Mucosa of stomach (tissue), 1 donor: ENCODE results near the gene MCOLN3.
A peak's percentile ranks its signal among the peaks of the same experiment; 100 is the strongest.
"Not testable (repeated sequence)": the region's sequence is repeated elsewhere in the genome, so short reads cannot be mapped to it uniquely, and the experiment has no call there.

Experiments used
- H3K27me3 ChIP-seq: one replicate; pipeline ENCODE4 v1.7.0; 2013; ENCODE audit warnings: mild to moderate bottlenecking, low read length; ENCODE audit not compliant: control insufficient read depth, insufficient read depth
- H3K36me3 ChIP-seq: one replicate; pipeline ENCODE4 v1.7.0; 2013; ENCODE audit warnings: low read length; ENCODE audit not compliant: control insufficient read depth, insufficient read depth
- H3K4me1 ChIP-seq: one replicate; pipeline ENCODE4 v1.7.0; 2013; ENCODE audit warnings: mild to moderate bottlenecking, low read length; ENCODE audit not compliant: control insufficient read depth, insufficient read depth
- H3K4me3 ChIP-seq: one replicate; pipeline ENCODE4 v1.7.0; 2013; ENCODE audit warnings: low read length
- H3K9ac ChIP-seq: one replicate; pipeline ENCODE4 v1.7.0; 2013; ENCODE audit warnings: mild to moderate bottlenecking, low read length, moderate library complexity
- H3K9me3 ChIP-seq: one replicate; pipeline ENCODE4 v1.7.0; 2013; ENCODE audit warnings: mild to moderate bottlenecking, low read length, moderate library complexity; ENCODE audit not compliant: control insufficient read depth
- donor health status: Pancreatic carcinoma.

The MCOLN3 gene

GRCh38 chr1:84998642-84999280, 49.5 kb downstream of the MCOLN3 start:
- no peak overlapping the region for H3K9ac ChIP-seq

GRCh38 chr1:84997667-84998600, 50.4 kb downstream of the MCOLN3 start:
- H3K4me1 ChIP-seq: peaks cover 12% of the 10 kb centered on the region
- no peaks in the 10 kb centered on the region for H3K9me3 ChIP-seq
- no peak overlapping the region for H3K9ac ChIP-seq
- no peaks in the 10 kb centered on the region for H3K36me3 ChIP-seq
- no peak overlapping the region for H3K4me3 ChIP-seq
- H3K27me3 ChIP-seq: peaks cover 46% of the 10 kb centered on the region

More at GRCh38 chr1:84998642-84999280, 49.5 kb downstream of the MCOLN3 start:
- no peak overlapping the region for H3K4me3 ChIP-seq
- no peaks in the 10 kb centered on the region for H3K9me3 ChIP-seq
- peaks cover 46% of the 10 kb centered on the region for H3K27me3 ChIP-seq
- peaks cover 12% of the 10 kb centered on the region for H3K4me1 ChIP-seq
- no peaks in the 10 kb centered on the region for H3K36me3 ChIP-seq

GRCh38 chr1:84996846-84997666, 51.2 kb downstream of the MCOLN3 start, which contains the start of gene MCOLN2:
Gene MCOLN2, minus strand, starts transcription at chr1:84997113. Its CDS starts 241 bp downstream, at chr1:84996872.
- H3K4me1 ChIP-seq: peaks cover 12% of the 10 kb centered on the region
- H3K9me3 ChIP-seq: no peaks in the 10 kb centered on the region
- H3K27me3 ChIP-seq: peaks cover 44% of the 10 kb centered on the region
- peak within 1 kb of the TSS; percentile 2 for H3K4me3 ChIP-seq
- H3K9ac ChIP-seq: no peak within 1 kb of the TSS
- H3K36me3 ChIP-seq: no peaks in the 10 kb centered on the region

GRCh38 chr1:84995484-84996334, 52.6 kb downstream of the MCOLN3 start:
- Histone ChIP-seq H3K9me3 (no peaks in the 10 kb centered on the region), H3K9ac (no peak overlapping the region), H3K36me3 (no peaks in the 10 kb centered on the region), H3K27me3 (peaks cover 40% of the 10 kb centered on the region), H3K4me3 (no peak overlapping the region), H3K4me1 (peaks cover 12% of the 10 kb centered on the region)

- H3K36me3 ChIP-seq: no peaks in the 10 kb centered on the region
- no peak overlapping the region for H3K9ac ChIP-seq
- no peaks in the 10 kb centered on the region for H3K9me3 ChIP-seq
- H3K27me3 ChIP-seq: peaks cover 12% of the 10 kb centered on the region
- no peak overlapping the region for H3K4me3 ChIP-seq
- H3K4me1 ChIP-seq: peaks cover under 1% of the 10 kb centered on the region
Measured at GRCh38 chr1:84991097-84991920, 57.0 kb downstream of the MCOLN3 start.

GRCh38 chr1:84988588-84988987, 59.7 kb downstream of the MCOLN3 start:
- H3K9me3 ChIP-seq: no peaks in the 10 kb centered on the region
- H3K27me3 ChIP-seq: no peaks in the 10 kb centered on the region
- no peak overlapping the region for H3K9ac ChIP-seq
- H3K4me3 ChIP-seq: no peak overlapping the region
- no peaks in the 10 kb centered on the region for H3K4me1 ChIP-seq
- no peaks in the 10 kb centered on the region for H3K36me3 ChIP-seq

- H3K27me3 ChIP-seq, H3K36me3 ChIP-seq, H3K4me1 ChIP-seq, H3K9ac ChIP-seq, H3K9me3 ChIP-seq, H3K4me3 ChIP-seq: not testable (repeated sequence)
Measured at GRCh38 chr1:84986561-84986960, 61.7 kb downstream of the MCOLN3 start.

GRCh38 chr1:84985365-84985764, 62.9 kb downstream of the MCOLN3 start:
- Histone ChIP-seq H3K9me3 (no peaks in the 10 kb centered on the region), H3K9ac (no peak overlapping the region), H3K4me1 (no peaks in the 10 kb centered on the region), H3K4me3 (no peak overlapping the region), H3K36me3 (no peaks in the 10 kb centered on the region), H3K27me3 (no peaks in the 10 kb centered on the region)

- Histone ChIP-seq H3K4me1 (no peaks in the 10 kb centered on the region), H3K9me3 (no peaks in the 10 kb centered on the region), H3K36me3 (no peaks in the 10 kb centered on the region), H3K9ac (no peak overlapping the region), H3K4me3 (no peak overlapping the region), H3K27me3 (no peaks in the 10 kb centered on the region)
Measured at GRCh38 chr1:84982395-84982794, 65.9 kb downstream of the MCOLN3 start.

GRCh38 chr1:84975035-84975434, 73.3 kb downstream of the MCOLN3 start:
- no peaks in the 10 kb centered on the region for H3K27me3 ChIP-seq
- H3K4me1 ChIP-seq: no peaks in the 10 kb centered on the region
- H3K9ac ChIP-seq: no peak overlapping the region
- H3K9me3 ChIP-seq: no peaks in the 10 kb centered on the region
- H3K36me3 ChIP-seq: no peaks in the 10 kb centered on the region
- H3K4me3 ChIP-seq: no peak overlapping the region
